HG03432 (cell line): ENCODE results near the gene VTI1A.
A peak's percentile ranks its signal among the peaks of the same experiment; 100 is the strongest.

ENCODE experiments used
- ATAC-seq: cut with Tn5 transposase; IDR thresholded peaks from one replicate; pipeline ENCODE4 v1.9.1; 2021; ENCODE audit warnings: mild to moderate bottlenecking, moderate library complexity; ENCODE audit not compliant: unreplicated experiment

The VTI1A gene

DNA sequence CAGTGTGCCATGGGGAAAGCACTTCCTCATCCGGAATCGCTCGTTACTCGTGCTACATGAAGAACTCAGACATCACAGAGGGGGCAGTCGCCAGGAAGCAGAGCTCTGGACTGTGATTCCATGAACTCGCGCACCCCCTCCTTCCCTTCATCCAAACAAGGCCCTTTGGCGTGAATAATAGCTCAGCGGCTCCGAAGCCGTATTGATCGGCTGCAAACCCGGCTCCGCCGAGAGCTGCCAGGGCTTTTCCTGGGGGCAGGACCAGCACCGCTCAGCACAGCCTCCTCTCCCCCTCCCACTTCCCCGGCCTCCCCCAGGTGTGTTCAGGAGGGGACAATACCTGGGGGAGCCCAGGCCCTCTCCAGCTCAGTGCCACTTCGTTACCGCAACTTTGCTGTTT, 374.0 kb downstream of the VTI1A start:
- no peak for ATAC-seq

DNA sequence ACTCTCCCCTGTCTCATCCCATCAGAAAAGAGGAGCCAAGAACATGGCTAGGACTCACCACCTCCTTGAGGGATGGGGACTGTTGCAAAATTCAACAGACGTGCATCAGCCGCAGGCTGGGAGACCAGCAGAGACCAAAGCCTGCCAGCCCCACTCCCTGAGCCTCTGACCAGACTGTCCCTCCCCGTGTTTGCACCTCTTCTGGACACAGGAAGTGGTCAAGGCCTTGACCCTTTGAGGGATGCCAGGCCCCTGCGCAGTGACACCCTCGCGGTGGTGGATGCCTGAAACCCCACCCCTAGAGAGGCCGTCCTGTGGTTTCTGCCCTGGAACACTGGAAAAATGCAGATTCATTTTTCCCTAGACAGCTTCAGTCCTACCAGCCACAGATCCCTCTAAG, 374.6 kb downstream of the VTI1A start:
- ATAC-seq: no peak

DNA sequence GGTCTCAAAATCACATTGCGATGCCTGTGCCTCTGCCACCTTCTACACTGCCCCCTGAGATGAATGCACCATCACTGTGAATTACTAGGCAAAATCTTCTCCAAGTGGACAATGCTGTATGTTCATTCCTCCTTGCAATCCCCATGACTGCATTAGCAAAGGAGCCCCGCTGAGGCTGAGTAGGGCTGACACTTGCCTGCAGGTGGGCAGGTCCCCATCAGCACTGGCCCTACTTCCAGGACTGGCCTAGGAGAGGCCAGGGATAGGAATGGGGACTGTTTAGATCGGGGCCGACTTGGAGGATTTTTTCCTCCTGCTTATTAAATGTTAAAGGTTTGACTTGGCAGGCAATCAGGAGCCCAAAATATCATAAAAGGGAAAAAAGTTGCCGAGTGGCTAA, 376.0 kb downstream of the VTI1A start:
- ATAC-seq: no peak

DNA sequence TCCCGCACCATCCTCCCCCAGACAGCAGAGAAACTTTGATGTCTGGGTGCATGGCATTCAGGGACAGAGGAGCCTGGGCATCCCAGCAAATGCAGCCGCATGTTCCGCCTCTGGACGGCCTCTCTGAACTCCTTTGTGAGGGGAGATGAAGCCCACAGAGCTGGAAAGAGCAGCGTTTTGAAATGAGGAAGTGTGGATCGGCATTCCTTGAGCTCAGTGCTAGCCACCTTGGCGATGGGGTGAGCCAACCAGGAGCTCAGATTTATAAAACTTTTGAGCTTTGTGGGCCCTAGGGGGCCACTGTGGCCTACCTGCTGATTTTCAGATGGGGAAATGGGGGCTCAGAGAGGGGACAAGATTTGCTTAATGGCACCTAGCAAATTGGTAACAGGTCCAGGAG, 376.6 kb downstream of the VTI1A start:
- ATAC-seq: no peak

DNA sequence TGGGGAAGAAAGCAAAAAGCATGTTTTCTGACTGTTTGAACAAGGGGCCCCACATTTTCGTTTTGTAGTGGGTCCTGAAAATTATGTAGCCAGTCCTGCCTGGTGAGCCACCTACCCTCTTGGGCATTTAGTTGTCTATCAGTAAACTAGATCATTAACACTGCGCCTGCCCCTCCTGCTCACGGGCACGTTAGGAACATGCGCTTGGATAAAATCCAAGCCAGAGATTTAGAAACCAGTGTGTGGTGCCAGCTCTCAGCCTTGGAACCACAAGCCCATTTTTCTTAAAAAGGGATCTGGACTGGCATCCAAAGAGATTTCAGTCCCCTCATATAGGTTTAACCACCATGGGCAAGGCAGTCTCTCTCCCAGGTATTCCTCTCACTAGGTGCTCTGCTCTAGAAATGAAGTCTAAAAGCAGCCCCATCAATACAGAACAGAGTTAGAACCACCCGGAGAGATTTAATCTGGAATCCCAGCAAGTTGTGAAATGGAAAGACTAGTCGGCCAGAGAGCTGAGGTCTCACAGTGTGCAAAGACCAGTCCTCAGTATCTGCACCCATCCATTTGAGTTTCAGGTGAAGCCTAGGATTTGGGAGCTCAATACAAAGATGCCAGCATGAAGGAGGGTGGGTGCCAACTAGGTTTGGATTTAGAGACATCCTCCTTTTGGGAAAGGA, 379.1 kb downstream of the VTI1A start:
- no peak for ATAC-seq

DNA sequence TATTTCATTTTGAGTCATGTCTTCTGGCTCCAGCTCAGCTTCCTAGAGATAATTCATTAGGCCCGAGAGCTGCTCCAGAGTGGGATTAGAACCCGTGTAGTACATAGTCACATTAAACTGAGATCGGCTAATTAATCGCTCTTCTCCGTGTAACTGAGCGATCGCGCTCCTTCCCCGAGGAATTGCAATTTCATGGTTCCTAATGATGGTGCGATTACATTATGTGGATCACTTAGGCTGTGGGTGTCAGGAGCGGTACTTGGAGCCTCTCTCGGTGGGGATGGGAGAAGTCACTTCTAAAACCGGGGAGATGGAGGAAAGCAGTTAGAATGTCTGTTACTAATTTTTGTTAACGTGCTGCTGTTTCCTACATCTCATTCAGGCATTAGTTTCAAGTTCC, 380.1 kb downstream of the VTI1A start:
- ATAC-seq: no peak

DNA sequence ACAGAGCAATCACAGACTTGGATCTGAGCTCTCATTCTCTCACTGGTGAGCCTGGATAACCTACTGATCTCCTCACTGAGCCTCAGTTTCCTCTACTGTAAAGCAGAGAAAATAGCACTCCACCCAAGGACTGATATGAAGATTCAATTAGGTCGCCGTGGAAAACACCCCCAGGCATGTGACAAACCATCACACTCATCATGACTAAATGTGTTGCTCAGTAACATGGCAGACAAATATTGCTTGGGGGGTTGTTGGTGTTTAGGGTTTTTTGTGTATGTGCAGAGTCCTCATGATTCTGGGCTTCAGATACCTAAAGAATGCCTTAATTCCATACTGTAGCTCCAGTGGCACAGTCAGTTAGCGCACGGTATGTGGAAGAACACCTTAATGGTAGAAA, 380.9 kb downstream of the VTI1A start:
- ATAC-seq: no peak

DNA sequence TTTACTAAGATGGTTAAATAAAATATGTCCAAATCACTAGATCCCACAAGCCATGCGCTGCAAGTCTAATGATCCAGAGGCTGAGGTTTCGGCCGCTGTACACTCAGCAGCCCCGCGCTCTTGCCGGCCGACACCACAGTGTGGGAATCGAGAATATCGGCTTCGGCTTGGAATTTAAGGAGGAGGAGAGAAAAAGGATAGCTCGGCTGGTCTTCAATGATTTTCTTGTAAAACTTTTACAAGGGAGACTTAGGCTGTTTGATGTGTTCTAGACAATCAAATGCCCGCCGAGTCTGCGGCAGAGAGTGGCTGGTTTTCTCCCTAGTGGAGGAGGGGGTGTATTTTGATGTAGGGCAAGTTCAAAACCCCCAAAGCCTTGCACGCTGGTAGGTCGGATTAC, 384.8 kb downstream of the VTI1A start:
- ATAC-seq: no peak

DNA sequence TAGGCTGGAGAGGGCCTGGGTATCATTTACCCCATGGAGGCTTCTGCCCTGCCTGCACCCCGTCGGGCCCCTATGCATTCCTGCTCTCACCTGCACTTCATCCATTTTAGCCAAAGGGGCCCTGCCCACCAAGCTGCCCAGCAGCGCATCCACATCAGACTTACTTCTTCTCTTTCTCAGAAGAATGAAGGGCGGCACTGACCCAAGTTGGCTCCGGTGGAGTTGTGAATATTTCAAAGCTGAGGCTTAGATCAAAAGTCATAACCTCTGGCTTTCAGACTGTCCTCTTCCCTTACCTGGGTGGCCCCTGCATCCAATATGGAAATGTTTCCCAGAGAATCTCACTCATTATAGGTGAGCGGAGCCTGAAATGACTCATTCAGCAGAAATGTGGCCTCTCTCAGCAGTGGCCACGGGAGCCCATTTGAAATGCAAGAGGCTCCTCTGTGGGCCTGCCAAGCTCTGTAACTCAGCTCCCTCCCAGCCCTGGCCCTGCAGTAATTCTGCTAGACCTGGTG, 385.4 kb downstream of the VTI1A start:
- ATAC-seq: no peak

DNA sequence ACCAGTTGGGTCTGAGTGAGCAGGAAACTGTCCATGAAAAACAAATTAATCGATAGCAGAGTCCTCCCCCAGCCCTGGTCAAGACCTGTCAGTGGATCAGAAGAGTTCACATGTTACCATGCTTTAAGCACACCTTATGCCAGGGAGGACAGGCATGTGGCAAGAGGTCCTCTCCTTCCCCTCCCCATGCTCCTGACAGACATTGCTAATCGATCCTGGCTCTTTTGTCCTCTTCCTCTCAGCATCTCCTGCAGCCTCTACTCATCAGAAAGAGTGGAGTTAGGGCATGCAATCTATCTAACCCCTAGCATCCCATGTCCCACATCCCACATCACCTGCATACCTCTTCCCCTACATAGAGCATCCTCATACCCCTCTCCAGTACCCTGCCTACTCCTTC, 385.9 kb downstream of the VTI1A start:
- no peak for ATAC-seq

DNA sequence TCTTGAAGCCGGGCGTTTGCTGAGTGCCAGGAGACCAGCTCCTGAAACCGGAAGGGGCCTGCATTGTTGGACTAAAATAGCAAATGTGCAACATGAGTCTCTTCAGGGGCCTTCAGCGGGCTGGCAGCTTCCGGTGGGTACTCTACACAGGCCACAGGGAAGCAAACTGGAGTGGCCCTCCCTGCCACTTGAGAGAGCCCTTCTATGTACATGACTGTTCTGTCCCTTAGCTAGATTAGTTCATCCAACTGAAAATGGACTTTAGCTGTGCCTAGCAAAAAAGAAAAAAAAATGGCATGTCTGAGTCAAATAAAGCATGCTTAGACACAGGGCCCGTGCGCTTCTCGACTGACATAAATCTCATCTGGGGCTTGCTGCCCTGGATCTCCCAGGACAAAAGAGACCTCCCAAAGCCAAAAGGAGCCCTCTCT, 387.8 kb downstream of the VTI1A start:
- no peak for ATAC-seq

DNA sequence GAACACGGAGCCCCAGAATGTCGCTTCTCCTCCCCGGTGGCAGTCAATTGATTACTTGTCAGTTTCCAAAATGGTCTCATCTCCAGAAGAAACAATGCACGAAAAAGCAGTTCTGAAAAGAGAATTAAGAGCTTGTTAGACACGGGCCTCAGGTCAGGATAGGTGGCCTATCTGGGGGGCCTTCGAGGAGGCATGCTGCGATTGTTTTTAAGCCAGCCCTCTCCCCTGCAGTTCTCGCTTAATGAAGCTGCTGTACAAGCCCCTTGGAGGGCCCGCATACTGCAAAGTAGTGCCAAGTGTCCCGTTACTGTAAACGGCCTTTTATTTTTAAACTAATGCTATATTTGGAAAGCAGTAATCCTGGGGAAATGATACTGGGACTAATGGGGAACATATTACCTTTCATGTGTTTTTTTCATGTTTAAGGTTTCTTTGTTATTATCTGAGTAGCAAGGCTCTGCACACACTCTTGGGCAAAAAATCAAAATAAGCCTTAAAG, 388.3 kb downstream of the VTI1A start:
- no peak for ATAC-seq

DNA sequence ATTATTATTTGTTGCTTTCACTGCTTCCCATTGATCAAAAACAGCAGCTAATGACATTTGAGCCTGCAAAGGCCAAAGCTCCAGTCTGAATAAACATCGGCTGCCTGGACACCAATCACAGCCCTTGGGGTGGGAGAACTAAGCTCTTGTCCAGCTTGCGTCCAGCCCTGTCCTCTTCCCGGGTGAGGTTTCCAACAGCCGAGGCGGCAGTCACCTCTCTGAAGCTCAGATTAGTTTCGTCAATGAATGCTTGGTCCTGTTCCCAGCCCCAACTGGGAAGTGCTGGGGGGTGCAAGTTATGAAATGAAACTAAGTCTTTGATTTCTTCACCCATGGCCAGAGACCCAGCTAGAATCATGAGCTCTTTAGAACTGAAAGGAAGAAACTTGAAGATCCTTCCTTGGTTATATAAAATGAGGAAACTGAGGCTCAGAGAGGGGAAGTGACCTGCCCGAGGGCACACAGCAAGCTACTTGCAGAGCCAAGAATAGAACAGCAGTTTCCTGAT, 389.0 kb downstream of the VTI1A start:
- ATAC-seq: no peak

DNA sequence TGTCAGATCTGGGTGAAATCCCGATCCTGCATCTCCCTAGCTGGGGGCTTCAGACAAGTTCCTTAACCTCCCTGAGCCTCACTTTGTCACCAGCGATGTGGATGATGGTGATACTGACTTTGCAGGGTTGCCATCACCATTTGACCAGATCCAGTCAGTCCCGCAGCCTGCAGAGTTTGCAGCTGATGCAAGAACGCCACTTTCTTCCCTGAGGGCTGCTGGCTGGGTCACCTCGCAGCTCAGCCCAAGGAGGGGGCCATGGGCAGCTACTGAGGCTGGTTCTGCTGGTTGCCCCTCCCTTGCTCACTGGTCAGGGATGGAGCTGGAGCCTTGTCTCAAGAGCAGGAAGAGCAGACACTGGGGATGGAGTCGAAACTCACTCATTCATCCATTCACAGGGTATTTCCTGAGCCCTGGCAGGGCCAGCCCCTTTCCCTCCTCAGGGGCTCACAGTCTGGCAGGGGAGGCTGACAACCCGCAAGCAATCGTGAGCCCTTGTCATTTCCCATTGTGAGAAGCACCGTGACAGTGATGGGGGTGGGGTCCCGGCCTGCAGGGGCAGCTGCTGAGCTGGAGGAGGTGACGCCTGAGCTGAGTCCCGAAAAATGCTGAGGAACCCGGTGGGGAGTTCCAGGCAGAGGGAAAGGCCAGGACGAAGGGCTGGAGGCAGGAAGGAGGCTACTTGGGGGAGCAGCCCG, 391.9 kb downstream of the VTI1A start:
- ATAC-seq: no peak

DNA sequence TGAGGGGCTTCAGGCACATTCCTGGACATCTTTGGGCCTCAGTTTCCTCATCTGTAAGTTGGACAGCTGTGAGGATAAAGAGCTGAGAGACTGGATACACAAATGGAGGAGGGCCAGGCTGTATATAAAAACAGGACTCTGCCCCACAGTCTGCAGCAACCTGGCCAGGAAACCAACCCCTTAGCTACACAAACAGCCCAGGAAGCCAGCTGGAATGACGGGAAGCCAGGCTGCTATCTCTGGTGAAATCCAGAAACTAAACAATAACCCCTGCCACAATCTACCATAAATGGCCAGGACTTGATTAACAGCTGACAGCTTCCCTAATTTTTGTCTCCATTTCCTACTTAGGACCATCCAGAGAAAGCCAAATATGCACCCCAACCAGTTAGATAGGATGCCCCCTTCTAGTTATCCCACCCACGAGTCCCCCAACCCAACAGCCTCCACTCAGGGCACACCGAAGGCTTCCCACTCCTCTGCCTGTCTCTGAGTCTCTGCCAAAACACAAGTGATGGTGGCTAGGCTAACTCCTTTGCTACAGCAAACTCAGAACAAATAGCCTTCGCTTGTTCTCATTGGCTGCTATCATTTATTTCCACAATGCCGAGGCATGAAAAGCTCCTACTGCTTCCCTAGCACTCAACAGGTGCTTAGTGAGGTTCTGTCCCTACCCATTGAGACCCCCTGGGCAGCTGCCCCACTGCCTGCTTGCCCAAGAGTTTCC, 393.1 kb downstream of the VTI1A start:
- no peak for ATAC-seq

DNA sequence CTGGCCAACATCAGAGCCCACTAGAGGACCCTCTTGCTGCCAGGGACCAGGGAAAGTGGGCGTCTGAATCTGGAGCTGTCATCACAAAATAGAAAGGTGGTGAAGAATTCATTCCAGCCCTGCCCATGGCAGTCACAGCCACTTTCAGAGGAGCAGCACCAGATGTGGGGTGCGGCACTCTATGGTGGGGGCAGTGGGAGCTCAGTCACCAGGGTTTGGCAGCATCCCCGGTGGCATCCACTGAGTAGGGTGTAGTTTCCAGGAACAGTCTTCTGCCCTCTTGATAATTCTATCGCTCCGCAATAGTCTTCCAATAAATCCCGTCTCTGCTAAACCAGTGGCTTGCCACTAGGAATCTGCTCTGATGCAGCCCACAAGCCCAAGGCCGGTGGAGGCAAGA, 394.5 kb downstream of the VTI1A start:
- no peak for ATAC-seq

DNA sequence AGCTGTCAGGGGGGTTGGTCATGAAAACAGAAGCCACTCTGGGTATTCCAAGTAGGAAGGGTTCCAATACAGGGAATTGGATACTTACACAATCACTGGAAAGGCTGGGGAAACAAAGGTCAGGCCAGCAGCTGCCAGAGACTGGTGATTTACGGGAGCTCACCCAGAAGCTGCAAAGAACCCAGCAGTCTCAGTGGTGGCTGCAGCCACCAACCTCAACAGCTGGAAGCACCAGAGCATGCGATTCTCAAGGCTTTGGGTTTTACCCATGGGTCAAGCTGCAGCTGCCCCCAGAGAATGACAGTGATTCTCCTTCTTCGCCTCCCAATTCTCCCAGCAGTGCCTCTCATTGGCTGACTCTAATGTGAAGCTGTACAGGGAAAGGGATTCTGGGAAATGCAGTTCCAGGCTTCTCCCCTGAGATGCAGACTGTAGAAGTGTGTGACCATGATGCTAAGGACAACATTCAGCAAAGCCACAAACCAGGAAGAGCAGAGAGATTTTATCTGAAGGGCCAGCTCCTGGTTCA, 395.9 kb downstream of the VTI1A start:
- peak; percentile 98 for ATAC-seq

DNA sequence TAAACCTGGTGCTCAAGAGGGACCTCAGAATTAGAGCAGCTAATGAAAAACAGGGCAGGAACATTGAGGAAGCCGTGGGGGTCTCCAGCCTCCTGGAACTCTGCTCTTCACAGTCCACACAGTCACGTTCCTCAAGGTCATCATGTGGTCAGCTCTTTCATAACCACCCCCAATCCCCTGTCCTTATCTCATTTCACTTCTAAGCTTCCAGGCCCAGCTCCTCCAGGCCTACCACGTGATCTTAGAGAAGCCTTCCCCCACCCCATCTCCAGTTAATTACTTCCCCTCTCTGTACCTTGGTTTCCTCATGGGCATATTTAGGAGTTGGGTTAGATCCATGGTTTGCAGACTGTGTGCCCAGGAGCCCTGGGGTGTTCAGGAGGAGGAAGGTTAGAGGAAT, 396.6 kb downstream of the VTI1A start:
- ATAC-seq: no peak

DNA sequence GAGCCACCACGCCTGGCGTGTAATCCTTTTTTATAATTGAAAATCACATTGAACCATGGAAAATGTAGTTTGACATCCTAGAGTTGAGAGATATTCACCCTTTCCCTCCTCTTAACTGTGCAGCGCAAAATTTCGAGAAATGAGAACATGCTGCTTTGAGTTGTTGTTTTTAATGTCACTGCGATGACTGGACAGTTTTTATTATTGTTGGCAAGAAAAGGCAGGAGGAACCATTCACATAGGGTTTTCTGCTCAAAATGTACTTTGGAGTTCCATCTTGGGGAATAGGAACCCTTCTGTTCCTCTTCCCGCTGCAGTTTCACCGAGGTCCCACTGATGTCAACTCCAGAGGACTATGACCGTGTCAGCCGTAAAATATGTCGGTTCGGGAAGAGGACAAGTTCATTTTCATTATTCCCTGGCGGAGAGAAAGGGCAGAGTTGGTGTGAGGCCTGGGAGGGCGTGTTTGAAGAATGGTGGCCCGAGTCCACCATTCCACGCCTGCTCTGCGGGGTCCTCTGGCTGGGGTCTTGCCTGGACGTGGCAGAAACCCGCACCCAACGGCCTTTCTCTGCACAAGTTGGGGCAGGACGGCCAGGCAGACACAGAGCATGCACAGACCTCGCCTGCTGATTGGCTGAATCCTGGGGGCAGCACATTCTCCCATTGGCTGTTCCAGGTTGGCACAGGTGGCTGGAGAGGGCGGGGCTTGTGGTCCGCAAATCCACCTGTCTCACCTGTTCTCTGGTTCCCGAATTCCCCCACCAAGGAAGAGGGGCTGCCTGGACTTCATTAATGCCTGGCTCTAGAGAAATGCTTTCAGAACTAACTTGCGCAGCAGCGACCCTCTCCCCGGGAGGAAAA, 397.9 kb downstream of the VTI1A start:
- ATAC-seq: no peak

DNA sequence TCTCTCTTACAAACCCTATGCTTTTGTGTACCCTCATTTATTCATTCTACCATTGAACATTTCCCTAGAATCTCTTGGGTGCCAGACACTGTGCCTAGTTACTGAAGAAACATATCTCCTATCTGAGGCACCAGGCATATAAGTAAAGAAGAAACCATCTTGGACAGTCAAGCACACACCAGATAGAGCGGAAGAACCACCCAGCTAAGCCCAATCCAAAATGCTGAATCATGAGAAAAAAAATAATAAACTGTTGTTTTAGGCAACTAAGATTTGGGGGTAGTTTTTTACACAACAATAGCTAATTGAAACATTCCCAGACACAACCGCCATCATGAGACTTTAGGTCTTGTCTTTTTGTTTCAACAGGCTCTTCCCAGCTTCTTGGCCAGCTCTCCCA, 400.8 kb downstream of the VTI1A start:
- ATAC-seq: no peak
